Endodermal cell (in vitro differentiated cells): Measurements from ENCODE around the gene EMC10. TPM values are rescaled to one million over a fixed set of nuclear protein-coding genes. Genes with fewer than 3 reads are reported as not detected.

Source experiments
- DNase-seq: peaks from one replicate; pipeline ENCODE4 v3.0.0-alpha.2; 2017
- H3K27ac ChIP-seq: 2 replicates; pipeline ENCODE4 v1.5.1; 2013; ENCODE audit warnings: mild to moderate bottlenecking, low read depth, low read length, moderate library complexity
- H3K27me3 ChIP-seq: 2 replicates; pipeline ENCODE4 v1.6.1; 2013; ENCODE audit warnings: mild to moderate bottlenecking, low read length, moderate library complexity; ENCODE audit not compliant: insufficient read depth, control insufficient read depth, poor library complexity, severe bottlenecking
- H3K36me3 ChIP-seq: 2 replicates; pipeline ENCODE4 v1.7.0; 2013; ENCODE audit warnings: mild to moderate bottlenecking, low read length, moderate library complexity; ENCODE audit not compliant: control insufficient read depth, insufficient read depth
- H3K4me1 ChIP-seq: one replicate; pipeline ENCODE4 v1.7.0; 2013; ENCODE audit warnings: low read length; ENCODE audit not compliant: control insufficient read depth, insufficient read depth
- H3K4me3 ChIP-seq: 2 replicates; pipeline ENCODE4 v1.5.1; 2013; ENCODE audit warnings: mild to moderate bottlenecking, low read length, moderate library complexity
- H3K9ac ChIP-seq: 2 replicates; pipeline ENCODE4 v1.6.1; 2013; ENCODE audit warnings: mild to moderate bottlenecking, low read length, moderate library complexity; ENCODE audit not compliant: poor library complexity, severe bottlenecking; ENCODE audit errors: extremely low read depth
- H3K9me3 ChIP-seq: 2 replicates; pipeline ENCODE4 v1.6.1; 2013; ENCODE audit warnings: mild to moderate bottlenecking, low read length, moderate library complexity; ENCODE audit not compliant: control insufficient read depth
- H3K27ac Mint-ChIP-seq: 2 replicates; pipeline ENCODE4 v1.8.0; 2020; ENCODE audit warnings: mixed read lengths
- H3K27me3 Mint-ChIP-seq: 2 replicates; pipeline ENCODE4 v1.8.0; 2021; ENCODE audit warnings: mild to moderate bottlenecking, mixed read lengths; ENCODE audit not compliant: insufficient read depth
- H3K36me3 Mint-ChIP-seq: 2 replicates; pipeline ENCODE4 v1.8.0; 2020; ENCODE audit warnings: low read depth, mixed read lengths
- H3K4me1 Mint-ChIP-seq: 2 replicates; pipeline ENCODE4 v1.8.0; 2020; ENCODE audit warnings: mixed read lengths
- H3K4me3 Mint-ChIP-seq: 2 replicates; pipeline ENCODE4 v1.8.0; 2020; ENCODE audit warnings: mild to moderate bottlenecking, moderate library complexity, mixed read lengths
- H3K9me3 Mint-ChIP-seq: 2 replicates; pipeline ENCODE4 v1.8.0; 2020; ENCODE audit warnings: mild to moderate bottlenecking, mixed read lengths
- WGBS, 2 experiments: methylation state at CpG; one replicate each; pipeline versions ENCODE4 v1.1.5 to v1.1.7; 2013; ENCODE audit warnings: missing lambda C conversion rate in 2 of 2, mixed read lengths in 1 of 2; ENCODE audit not compliant: insufficient coverage in 1 of 2, insufficient read length in 1 of 2; 5-methylcytosine and 5-hydroxymethylcytosine counted together
- total RNA-seq, 2 donors: library from RNA; stranded (reverse); fragmentation: NEBNext Ultra II Directional in 1 of 2; extraction: Animal tissue kit (Norgen Biotek cat#: 25700) in 1 of 2; gene quantifications; 2 replicates in 1 of 2; 3 replicates in 1 of 2; pipeline ENCODE4 v1.2.1, GENCODE V29; 2021
- TF ChIP-seq, protein P1 (sequence below): fragments of 200-600 bp; sonication (generic); conservative IDR thresholded peaks from 2 replicates; pipeline ENCODE4 v1.5.0; 2021; ENCODE audit warnings: antibody characterized with exemption, mild to moderate bottlenecking

The EMC10 gene
- total RNA-seq, 2 donors from 2014 or later: 119 to 123 TPM

DNA sequence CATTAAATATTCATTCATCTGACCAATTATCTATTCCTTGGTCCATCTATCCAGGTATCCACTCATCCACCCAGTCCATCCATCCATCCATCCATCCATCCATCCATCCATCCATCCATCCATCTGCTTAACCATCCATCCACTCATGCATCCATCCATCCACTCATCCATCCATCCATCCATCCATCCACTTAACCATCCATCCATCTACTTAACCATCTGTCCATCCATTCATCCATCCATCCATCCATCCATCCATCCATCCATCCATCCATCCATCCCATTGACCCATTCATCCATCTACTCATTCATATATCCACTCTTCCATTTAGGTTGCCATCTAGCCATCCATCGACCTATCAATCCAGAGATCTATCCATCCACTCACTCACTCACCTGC, 32.2 kb upstream of the EMC10 start:
- TF ChIP-seq, protein P1, sequence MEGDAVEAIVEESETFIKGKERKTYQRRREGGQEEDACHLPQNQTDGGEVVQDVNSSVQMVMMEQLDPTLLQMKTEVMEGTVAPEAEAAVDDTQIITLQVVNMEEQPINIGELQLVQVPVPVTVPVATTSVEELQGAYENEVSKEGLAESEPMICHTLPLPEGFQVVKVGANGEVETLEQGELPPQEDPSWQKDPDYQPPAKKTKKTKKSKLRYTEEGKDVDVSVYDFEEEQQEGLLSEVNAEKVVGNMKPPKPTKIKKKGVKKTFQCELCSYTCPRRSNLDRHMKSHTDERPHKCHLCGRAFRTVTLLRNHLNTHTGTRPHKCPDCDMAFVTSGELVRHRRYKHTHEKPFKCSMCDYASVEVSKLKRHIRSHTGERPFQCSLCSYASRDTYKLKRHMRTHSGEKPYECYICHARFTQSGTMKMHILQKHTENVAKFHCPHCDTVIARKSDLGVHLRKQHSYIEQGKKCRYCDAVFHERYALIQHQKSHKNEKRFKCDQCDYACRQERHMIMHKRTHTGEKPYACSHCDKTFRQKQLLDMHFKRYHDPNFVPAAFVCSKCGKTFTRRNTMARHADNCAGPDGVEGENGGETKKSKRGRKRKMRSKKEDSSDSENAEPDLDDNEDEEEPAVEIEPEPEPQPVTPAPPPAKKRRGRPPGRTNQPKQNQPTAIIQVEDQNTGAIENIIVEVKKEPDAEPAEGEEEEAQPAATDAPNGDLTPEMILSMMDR: no peak
- no peaks in the 10 kb centered on the region for H3K36me3 Mint-ChIP-seq
- 50 to 56% methylated on average over 1 of the region's 1 CpG for WGBS, 2 experiments
- Histone ChIP-seq H3K4me3 (no peak overlapping the region), H3K27me3 (no peaks in the 10 kb centered on the region), H3K9me3 (no peaks in the 10 kb centered on the region), H3K36me3 (no peaks in the 10 kb centered on the region), H3K9ac (no peak overlapping the region), H3K4me1 (no peaks in the 10 kb centered on the region), H3K27ac (no peak overlapping the region)
- H3K27ac Mint-ChIP-seq: no peak overlapping the region
- no peaks in the 10 kb centered on the region for H3K4me1 Mint-ChIP-seq
- peaks cover 4% of the 10 kb centered on the region for H3K9me3 Mint-ChIP-seq
- peaks cover 9% of the 10 kb centered on the region for H3K27me3 Mint-ChIP-seq
- H3K4me3 Mint-ChIP-seq: no peak overlapping the region
- DNase-seq: no peak

DNA sequence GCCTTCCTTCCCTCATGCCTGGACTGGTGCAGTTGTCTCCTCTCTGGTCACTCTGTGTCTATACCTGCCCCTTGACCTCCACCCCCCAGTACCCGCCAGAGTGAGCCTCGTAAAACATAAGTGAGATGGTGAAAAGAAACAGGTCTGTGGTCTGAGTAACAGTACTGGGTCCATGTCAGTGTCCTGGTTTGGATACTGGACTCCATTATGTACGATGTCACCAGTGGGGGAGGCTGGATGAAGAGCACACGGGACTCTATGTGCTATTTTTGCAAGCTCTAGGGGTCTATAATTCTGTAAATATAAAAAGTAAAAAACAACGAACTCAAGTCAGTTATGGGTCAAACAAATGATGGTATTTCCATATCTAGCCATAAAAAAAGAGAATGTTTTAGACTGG, 29.3 kb upstream of the EMC10 start:
- TF ChIP-seq, protein P1: no peak
- no peak overlapping the region for H3K27ac ChIP-seq
- Mint-ChIP-seq H3K27ac (no peak overlapping the region), H3K36me3 (no peaks in the 10 kb centered on the region), H3K27me3 (peaks cover 2% of the 10 kb centered on the region), H3K9me3 (peaks cover 4% of the 10 kb centered on the region), H3K4me1 (no peaks in the 10 kb centered on the region), H3K4me3 (no peak overlapping the region)
- H3K36me3 ChIP-seq: no peaks in the 10 kb centered on the region
- 91 to 100% methylated on average over 3 to 5 of the region's 5 CpGs for WGBS, 2 experiments
- H3K4me3 ChIP-seq: no peak overlapping the region
- no peak for DNase-seq
- no peaks in the 10 kb centered on the region for H3K9me3 ChIP-seq
- H3K4me1 ChIP-seq: no peaks in the 10 kb centered on the region
- no peaks in the 10 kb centered on the region for H3K27me3 ChIP-seq
- no peak overlapping the region for H3K9ac ChIP-seq

DNA sequence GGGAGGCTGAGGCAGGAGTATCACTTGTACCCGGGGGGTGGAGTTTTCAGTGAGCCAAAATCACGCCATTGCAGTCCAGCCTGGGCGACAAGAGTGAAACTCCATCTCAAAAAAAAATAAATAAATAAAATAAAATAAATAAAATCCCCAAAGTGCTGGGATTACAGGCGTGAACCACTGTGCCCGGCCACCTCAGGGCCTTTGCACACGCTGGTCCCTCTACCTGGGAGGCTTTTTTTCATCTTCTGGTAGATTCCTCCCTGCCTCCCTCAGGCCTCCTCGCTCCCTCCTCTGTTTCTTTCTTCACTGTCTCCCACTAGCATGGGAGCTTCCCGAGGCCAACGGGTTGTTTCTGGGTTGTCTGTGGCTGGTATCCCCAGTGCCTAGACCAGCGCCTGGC, 28.6 kb upstream of the EMC10 start:
- WGBS, 2 experiments: 92 to 100% methylated on average over 5 to 9 of the region's 10 CpGs

More for the DNA sequence above, 28.6 kb upstream of the EMC10 start:
- H3K36me3 ChIP-seq: no peaks in the 10 kb centered on the region
- TF ChIP-seq, protein P1: no peak
- DNase-seq: no peak
- Mint-ChIP-seq H3K4me1 (no peaks in the 10 kb centered on the region), H3K27me3 (peaks cover 2% of the 10 kb centered on the region), H3K27ac (no peak overlapping the region), H3K36me3 (no peaks in the 10 kb centered on the region), H3K9me3 (peaks cover 4% of the 10 kb centered on the region), H3K4me3 (no peak overlapping the region)
- no peaks in the 10 kb centered on the region for H3K27me3 ChIP-seq
- no peak overlapping the region for H3K27ac ChIP-seq
- no peak overlapping the region for H3K4me3 ChIP-seq
- no peak overlapping the region for H3K9ac ChIP-seq
- no peaks in the 10 kb centered on the region for H3K9me3 ChIP-seq
- no peaks in the 10 kb centered on the region for H3K4me1 ChIP-seq
